Neural progenitor cell (in vitro differentiated cells): ENCODE measurements around the gene PSMD8.

Experiments used
- CTCF ChIP-seq: fragments of 200-600 bp; sonication (generic); IDR thresholded peaks from 2 replicates; pipeline ENCODE4 v1.5.1; 2017; ENCODE audit warnings: antibody characterized with exemption, mild to moderate bottlenecking
- EZH2phosphoT487 ChIP-seq: fragments of 200-600 bp; sonication (generic); IDR thresholded peaks from 2 replicates; pipeline ENCODE4 v1.6.1; 2017; ENCODE audit warnings: antibody characterized with exemption

GRCh38 chr19:38340927-38341326, 33.4 kb upstream of the PSMD8 start:
- no peak for TF ChIP-seq EZH2phosphoT487
- TF ChIP-seq CTCF = no peak
